Measurements from ENCODE around the gene ILKAP. TPM values are rescaled to one million over a fixed set of nuclear protein-coding genes. Genes with fewer than 3 reads are reported as not detected.

Gene ILKAP
- total and polyA plus RNA-seq, 2 donors (not counting 1 experiment from before 2014, with no cell fraction given) = 27.9 to 31.3 TPM

DNA sequence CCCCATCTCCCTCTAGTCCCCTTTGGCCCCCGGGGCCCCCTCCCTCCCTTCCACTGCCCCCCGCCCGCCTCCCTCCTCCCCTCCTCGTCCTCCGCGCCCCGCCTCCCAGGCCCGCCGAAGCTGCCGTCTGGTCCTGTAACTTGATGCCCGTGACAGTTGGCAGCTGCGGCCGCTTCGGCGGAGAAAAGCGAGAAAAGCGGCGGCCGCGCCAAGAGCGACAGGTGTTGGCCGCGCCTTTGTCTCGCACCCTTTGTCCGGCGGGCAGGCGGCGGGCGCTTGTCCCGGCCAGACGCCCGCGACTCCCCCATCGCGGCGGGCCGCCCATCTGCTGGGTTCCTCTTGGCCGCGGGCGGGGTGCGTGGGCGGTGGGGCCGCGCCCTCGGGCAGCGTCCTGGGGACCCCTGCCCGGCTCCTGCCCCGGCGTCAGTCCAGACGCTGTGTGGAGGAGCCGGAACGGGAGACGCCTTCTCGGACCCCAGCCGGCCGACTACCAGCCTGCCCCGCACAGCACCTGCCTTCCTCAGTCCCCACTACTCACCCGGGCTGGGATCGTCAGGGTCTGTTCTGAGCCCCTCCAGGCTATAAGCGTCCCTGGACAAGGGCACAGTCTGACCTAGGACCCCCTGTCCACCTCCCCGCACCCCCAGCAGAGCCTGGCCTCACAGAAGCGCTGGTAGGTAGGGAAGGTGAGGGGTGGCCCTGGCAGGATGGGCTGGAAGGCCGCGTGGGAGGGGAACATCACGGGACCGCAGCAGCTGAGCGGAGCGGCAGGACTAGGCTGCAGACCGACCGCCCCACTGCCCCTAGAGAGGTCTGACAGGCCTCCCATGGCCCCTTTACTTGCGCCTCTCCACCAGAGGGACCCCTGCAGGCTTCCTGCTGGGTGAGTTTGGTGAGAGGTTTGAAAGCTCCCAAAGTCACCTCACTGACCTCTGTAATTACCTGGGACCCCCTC lies 37.5 kb upstream of the ILKAP start:
- Histone ChIP-seq H3K4me3 (replicated peaks in 1 of 4; ENCODE audit: control extremely low read depth in 1 of 4, insufficient read depth in 1 of 4, low read depth in 3 of 4, low read length in 4 of 4) (no peak overlapping the region), H2AFZ (ENCODE audit: low read length) (no peak overlapping the region), H4K20me1 (ENCODE audit: control insufficient read depth, extremely low read depth, insufficient read depth, low read length) (no peaks in the 10 kb centered on the region), H3K79me2 (ENCODE audit: control insufficient read depth, insufficient read depth, low read length) (no peaks in the 10 kb centered on the region), H3K4me1 (ENCODE audit: control insufficient read depth, extremely low read depth, insufficient read depth, low read length) (peaks cover 2% of the 10 kb centered on the region), H3K9ac (ENCODE audit: insufficient read depth, low read length) (no peak overlapping the region), H3K27me3 (ENCODE audit: control insufficient read depth, insufficient read depth, low read length) (peaks cover 23% of the 10 kb centered on the region), H3K36me3 (ENCODE audit: control insufficient read depth, insufficient read depth, low read length) (no peaks in the 10 kb centered on the region), H3K9me3 (ENCODE audit: control insufficient read depth, insufficient read depth, low read depth, low read length) (no peaks in the 10 kb centered on the region), H3K27ac (ENCODE audit: insufficient read depth, low read length) (no peak overlapping the region), H3K4me2 (ENCODE audit: extremely low read depth, insufficient read depth, low read length) (no peak overlapping the region)
- TF ChIP-seq, protein P1, sequence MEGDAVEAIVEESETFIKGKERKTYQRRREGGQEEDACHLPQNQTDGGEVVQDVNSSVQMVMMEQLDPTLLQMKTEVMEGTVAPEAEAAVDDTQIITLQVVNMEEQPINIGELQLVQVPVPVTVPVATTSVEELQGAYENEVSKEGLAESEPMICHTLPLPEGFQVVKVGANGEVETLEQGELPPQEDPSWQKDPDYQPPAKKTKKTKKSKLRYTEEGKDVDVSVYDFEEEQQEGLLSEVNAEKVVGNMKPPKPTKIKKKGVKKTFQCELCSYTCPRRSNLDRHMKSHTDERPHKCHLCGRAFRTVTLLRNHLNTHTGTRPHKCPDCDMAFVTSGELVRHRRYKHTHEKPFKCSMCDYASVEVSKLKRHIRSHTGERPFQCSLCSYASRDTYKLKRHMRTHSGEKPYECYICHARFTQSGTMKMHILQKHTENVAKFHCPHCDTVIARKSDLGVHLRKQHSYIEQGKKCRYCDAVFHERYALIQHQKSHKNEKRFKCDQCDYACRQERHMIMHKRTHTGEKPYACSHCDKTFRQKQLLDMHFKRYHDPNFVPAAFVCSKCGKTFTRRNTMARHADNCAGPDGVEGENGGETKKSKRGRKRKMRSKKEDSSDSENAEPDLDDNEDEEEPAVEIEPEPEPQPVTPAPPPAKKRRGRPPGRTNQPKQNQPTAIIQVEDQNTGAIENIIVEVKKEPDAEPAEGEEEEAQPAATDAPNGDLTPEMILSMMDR (conservative IDR thresholded peaks at IDR 0.05 in 1 of 2, IDR thresholded peaks at IDR 0.05 in 1 of 2; ENCODE audit: low read depth in 1 of 2, low read length in 2 of 2) = no peak
- TF ChIP-seq EZH2 (IDR thresholded peaks at IDR 0.05; ENCODE audit: low read length, missing control alignments) = no peak
- DNase-seq (ENCODE audit: low read depth in 2 of 2) = peak; percentile 33 to 34

DNA sequence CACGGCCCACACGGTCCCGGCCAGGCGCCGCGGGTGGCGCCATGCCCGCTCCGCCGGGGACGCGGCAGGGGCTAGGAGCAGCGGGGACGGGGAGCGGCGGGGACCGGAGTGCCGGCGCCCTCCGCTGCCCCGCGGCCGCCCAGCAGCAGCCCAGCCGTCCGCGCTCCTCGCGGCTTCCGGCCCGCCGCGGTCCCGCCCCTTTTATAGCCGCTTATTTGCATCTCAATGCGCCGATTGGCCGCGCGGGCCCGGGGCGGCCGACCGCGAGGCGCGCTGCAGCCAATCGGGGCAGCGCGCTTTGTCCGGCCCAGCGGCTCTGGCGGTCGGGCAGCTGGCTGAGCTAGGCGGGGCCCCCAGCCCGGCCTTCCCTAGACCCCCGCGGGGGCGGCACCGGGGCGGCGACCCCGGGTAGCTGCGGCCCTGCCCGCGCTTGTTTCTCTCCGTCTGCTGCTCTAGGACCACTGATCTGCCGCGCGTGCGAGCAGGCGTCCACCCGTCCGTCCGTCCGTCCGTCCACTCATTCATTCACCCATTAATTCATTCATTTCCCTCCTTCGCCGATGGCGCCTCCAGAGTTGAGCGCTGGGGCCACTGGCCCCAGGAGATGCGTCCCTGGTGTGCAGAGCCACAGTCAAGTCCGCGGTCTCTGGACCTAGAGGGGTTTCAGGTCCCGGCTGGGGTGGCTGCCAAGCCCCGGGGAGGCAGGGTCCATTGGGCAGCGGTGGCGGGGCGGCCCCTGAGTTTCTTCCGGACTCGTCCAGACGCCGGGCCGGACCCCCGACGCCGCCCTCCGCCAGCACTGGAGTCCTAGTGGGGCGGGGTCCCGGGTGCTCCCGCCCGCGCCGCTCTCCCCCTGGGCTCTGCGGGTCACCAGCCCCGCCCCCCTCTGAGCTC lies 36.6 kb upstream of the ILKAP start, which contains the start of gene HES6:
TSS of gene HES6 (minus strand) at position 176 of the 894 bp plus-strand sequence. CDS start at position 43, 133 bp downstream.
- H3K4me3 ChIP-seq (replicated peaks in 1 of 4; ENCODE audit: control extremely low read depth in 1 of 4, insufficient read depth in 1 of 4, low read depth in 3 of 4, low read length in 4 of 4) = peak within 1 kb of the TSS; percentile 10 to 60 (median 46)
- H2AFZ ChIP-seq (ENCODE audit: low read length) = peak within 1 kb of the TSS; percentile 67

More for the DNA sequence above, 36.6 kb upstream of the ILKAP start, which contains the start of gene HES6:
- Histone ChIP-seq H3K79me2 (ENCODE audit: control insufficient read depth, insufficient read depth, low read length) (no peaks in the 10 kb centered on the region), H3K36me3 (ENCODE audit: control insufficient read depth, insufficient read depth, low read length) (no peaks in the 10 kb centered on the region), H3K9me3 (ENCODE audit: control insufficient read depth, insufficient read depth, low read depth, low read length) (no peaks in the 10 kb centered on the region), H3K4me2 (ENCODE audit: extremely low read depth, insufficient read depth, low read length) (peak within 1 kb of the TSS; percentile 68), H3K4me1 (ENCODE audit: control insufficient read depth, extremely low read depth, insufficient read depth, low read length) (peaks cover 2% of the 10 kb centered on the region), H3K9ac (ENCODE audit: insufficient read depth, low read length) (peak within 1 kb of the TSS; percentile 53), H3K27me3 (ENCODE audit: control insufficient read depth, insufficient read depth, low read length) (peaks cover 28% of the 10 kb centered on the region), H4K20me1 (ENCODE audit: control insufficient read depth, extremely low read depth, insufficient read depth, low read length) (no peaks in the 10 kb centered on the region), H3K27ac (ENCODE audit: insufficient read depth, low read length) (no peak within 1 kb of the TSS)
- TF ChIP-seq EZH2 (IDR thresholded peaks at IDR 0.05; ENCODE audit: low read length, missing control alignments) = no peak
- TF ChIP-seq, protein P1 (conservative IDR thresholded peaks at IDR 0.05 in 1 of 2, IDR thresholded peaks at IDR 0.05 in 1 of 2; ENCODE audit: low read depth in 1 of 2, low read length in 2 of 2) = no peak
- DNase-seq (ENCODE audit: low read depth in 2 of 2) = peak; percentile 79 to 84

Measured in fibroblast of lung (primary cell).